Activated CD4-positive, alpha-beta T cell treated with anti-CD3 and anti-CD28 coated beads for 36 hours (primary cell): ENCODE results near the gene SH2D2A. TPM values are rescaled to one million over a fixed set of nuclear protein-coding genes. Genes with fewer than 3 reads are reported as not detected.
"Not testable (repeated sequence)": the region's sequence is repeated elsewhere in the genome, so short reads cannot be mapped to it uniquely, and the experiment has no call there.

Experiments
- ATAC-seq: fragments of 200-7000 bp; cut with Tn5 transposase; one replicate; pipeline ENCODE4 v1.10.0; 2021; ENCODE audit warnings: mild to moderate bottlenecking, moderate library complexity
- CTCF ChIA-PET: fragments of 350-600 bp; sonication (Branson Sonifier 250); formaldehyde crosslinking; loops from one replicate; lab custom pipeline; 2021; ENCODE audit warnings: antibody characterized with exemption; lab: Charles Lee
- POLR2A ChIA-PET: fragments of 350-600 bp; sonication (Branson Sonifier 250); formaldehyde crosslinking; loops from one replicate; lab custom pipeline; 2021; ENCODE audit warnings: antibody characterized with exemption, inconsistent platforms; lab: Charles Lee
- DNase-seq: peaks from one replicate; pipeline ENCODE4 v3.0.0-alpha.2; 2020
- H3K27ac Mint-ChIP-seq: one replicate; pipeline ENCODE4 v1.8.0; 2021; ENCODE audit warnings: mixed read lengths
- H3K27me3 Mint-ChIP-seq: one replicate; pipeline ENCODE4 v1.8.0; 2021; ENCODE audit warnings: mixed read lengths
- H3K36me3 Mint-ChIP-seq: one replicate; pipeline ENCODE4 v1.8.0; 2021; ENCODE audit warnings: low read depth, mixed read lengths
- H3K4me1 Mint-ChIP-seq: one replicate; pipeline ENCODE4 v1.8.0; 2021; ENCODE audit warnings: mixed read lengths
- H3K4me3 Mint-ChIP-seq: one replicate; pipeline ENCODE4 v1.8.0; 2021; ENCODE audit warnings: mild to moderate bottlenecking, moderate library complexity, mixed read lengths
- H3K9me3 Mint-ChIP-seq: one replicate; pipeline ENCODE4 v1.8.0; 2021; ENCODE audit warnings: low read depth, mixed read lengths
- intact Hi-C, 2 experiments: fragments of 100-400 bp; cut with DNase I in 1 of 2; cut with micrococcal nuclease in 1 of 2; formaldehyde crosslinking; loops; one replicate each; pipeline versions ENCODE4 v1.14.2 to v1.15.1; 2022 to 2024; cut with DNase I, micrococcal nuclease
- total RNA-seq, 2 experiments: library from RNA; stranded (reverse); gene quantifications; one replicate each; pipeline ENCODE4 v1.2.3, GENCODE V29; 2021

The SH2D2A gene
- total RNA-seq, 2 experiments from 2014 or later, result 189 to 211 TPM

GRCh38 chr1:156757572-156758253 is 58.9 kb downstream of the SH2D2A start:
- intact Hi-C loops, result not testable (repeated sequence)

DNA sequence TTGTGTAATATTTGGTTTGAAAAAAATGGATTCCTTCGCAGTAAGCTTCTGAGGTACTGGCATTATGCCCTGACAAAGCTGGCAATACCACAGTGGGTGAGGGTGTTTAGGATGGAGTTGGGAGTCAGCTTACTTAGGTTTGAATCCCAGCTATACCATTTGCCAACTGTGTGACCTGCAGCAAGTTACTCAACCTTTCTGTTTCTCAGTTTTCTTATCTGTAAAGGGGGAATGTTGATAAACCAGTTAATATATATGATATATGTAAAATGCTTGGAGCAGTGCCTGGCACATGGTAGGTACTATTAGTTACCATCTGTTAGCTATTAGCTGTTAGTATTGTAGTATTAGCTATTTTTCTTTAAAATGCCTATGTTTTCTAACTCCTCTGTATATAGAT is 60.3 kb downstream of the SH2D2A start:
- Mint-ChIP-seq H3K4me1 (peaks cover 12% of the 10 kb centered on the region), H3K4me3 (no peak overlapping the region), H3K27ac (no peak overlapping the region), H3K9me3 (no peaks in the 10 kb centered on the region), H3K36me3 (no peaks in the 10 kb centered on the region), H3K27me3 (no peaks in the 10 kb centered on the region)
- ATAC-seq (no peak), DNase-seq (no peak)
- CTCF ChIA-PET, result interaction anchor here (1.5 to 6.3 kb wide), 3 partner anchors 16 to 67 kb away, joined by 4 to 79 read pairs (median 5); partner anchors contain the start of genes ISG20L2, METTL25B and MRPL24
- POLR2A ChIA-PET, result interaction anchor here (0.5 kb wide), 1 partner anchor 14 kb away, joined by 4 read pairs; no protein-coding TSS in a partner anchor
- intact Hi-C loops, result no loop called here

More at GRCh38 chr1:156757572-156758253, 58.9 kb downstream of the SH2D2A start:
- ATAC-seq, DNase-seq, H3K27ac Mint-ChIP-seq, H3K9me3 Mint-ChIP-seq, H3K4me3 Mint-ChIP-seq, CTCF ChIA-PET, H3K27me3 Mint-ChIP-seq, H3K36me3 Mint-ChIP-seq: not testable (repeated sequence)
- H3K4me1 Mint-ChIP-seq, result peaks cover 11% of the 10 kb centered on the region
- POLR2A ChIA-PET, result interaction anchor here (0.7 kb wide), 1 partner anchor 29 kb away, joined by 4 read pairs; the partner anchor contains the start of genes ISG20L2 and METTL25B

Other genes starting within 250 kb of the SH2D2A start
- gene IQGAP3, start 244.3 kb downstream of the SH2D2A start, total RNA-seq, result 10 to 100 TPM; 14.9 to 16.0 TPM
- gene TTC24, start 237.1 kb downstream of the SH2D2A start, total RNA-seq, result 1 to 10 TPM; 7.3 to 9.1 TPM
- gene NAXE, start 225.1 kb downstream of the SH2D2A start, total RNA-seq, result 10 to 100 TPM; 79.9 to 82.0 TPM
- 10 to 100 TPM; 38.5 to 48.7 TPM for gene GPATCH4, start 215.4 kb downstream of the SH2D2A start, total RNA-seq
- gene HAPLN2, start 197.4 kb downstream of the SH2D2A start, total RNA-seq, result under 1 TPM in 1 of 2 experiments, not detected in 1; 0.34 TPM
- gene BCAN, start 174.7 kb downstream of the SH2D2A start, total RNA-seq, result not detected
- under 1 TPM in 1 of 2 experiments, not detected in 1; 0.02 TPM for gene NES, start 139.4 kb downstream of the SH2D2A start, total RNA-seq
- gene CRABP2, start 111.3 kb downstream of the SH2D2A start, total RNA-seq, result under 1 TPM; 0.88 to 0.98 TPM
- 10 to 100 TPM; 31.0 to 40.5 TPM for gene METTL25B, start 88.4 kb downstream of the SH2D2A start, total RNA-seq
- gene ISG20L2, start 88.1 kb downstream of the SH2D2A start, total RNA-seq, result 10 to 100 TPM; 48.4 to 65.2 TPM
- gene MRPL24, start 75.8 kb downstream of the SH2D2A start, total RNA-seq, result 10 to 100 TPM; 81.9 to 89.7 TPM
- gene HDGF, start 65.2 kb downstream of the SH2D2A start, total RNA-seq, result 100 to 1,000 TPM; 312 to 358 TPM
- gene PRCC, start 49.3 kb downstream of the SH2D2A start, total RNA-seq, result 100 to 1,000 TPM in 1 of 2 experiments, 10 to 100 TPM in 1; 80.4 to 110 TPM
- under 1 TPM; 0.14 to 0.18 TPM for gene INSRR, start 42.3 kb upstream of the SH2D2A start, total RNA-seq
- gene NTRK1, start 44.0 kb upstream of the SH2D2A start, total RNA-seq, result 1 to 10 TPM; 4.4 to 6.1 TPM
- not detected for gene PEAR1, start 76.9 kb upstream of the SH2D2A start, total RNA-seq
- not detected for gene LRRC71, start 103.8 kb upstream of the SH2D2A start, total RNA-seq
- 1 to 10 TPM; 3.5 to 4.8 TPM for gene ARHGEF11, start 228.9 kb upstream of the SH2D2A start, total RNA-seq